SU-DHL-6 (cell line): ENCODE measurements around the gene MINK1.

Experiments used
- H2AFZ ChIP-seq: fragments of 200-600 bp; sonication (generic); 2 replicates; pipeline ENCODE4 v1.6.1; 2014; ENCODE audit warnings: low read depth, mild to moderate bottlenecking, moderate library complexity, mixed read lengths, antibody characterized with exemption, low read length; ENCODE audit not compliant: severe bottlenecking
- H3F3A ChIP-seq: fragments of 200-600 bp; shearing (Covaris generic); 2 replicates; pipeline ENCODE4 v1.6.0; 2016; ENCODE audit warnings: antibody characterized with exemption, mild to moderate bottlenecking; ENCODE audit not compliant: insufficient read depth
- H3K27ac ChIP-seq: fragments of 200-600 bp; sonication (generic); 2 replicates; pipeline ENCODE4 v1.5.1; 2016; ENCODE audit warnings: low read depth, mild to moderate bottlenecking, low read length, moderate library complexity, mixed read lengths
- H3K27me3 ChIP-seq: fragments of 200-600 bp; sonication (generic), shearing (Covaris generic); 2 replicates; pipeline ENCODE4 v1.6.0; 2014; ENCODE audit warnings: mild to moderate bottlenecking, low read length
- H3K36me3 ChIP-seq: fragments of 200-600 bp; sonication (generic); 2 replicates; pipeline ENCODE4 v1.6.1; 2014; ENCODE audit warnings: mild to moderate bottlenecking, low read length, mixed read lengths
- H3K4me2 ChIP-seq: fragments of 300-600, 200-600 bp; shearing (Covaris generic), sonication (generic); 2 replicates; pipeline ENCODE4 v1.6.0; 2014; ENCODE audit warnings: low read length, low read depth, mild to moderate bottlenecking; ENCODE audit not compliant: poor library complexity, severe bottlenecking
- H3K4me3 ChIP-seq: fragments of 200-600 bp; sonication (generic); 2 replicates; pipeline ENCODE4 v1.5.1; 2014; ENCODE audit warnings: antibody characterized with exemption, low read length, mild to moderate bottlenecking, mixed read lengths; ENCODE audit not compliant: insufficient read depth, poor library complexity, severe bottlenecking
- H3K79me2 ChIP-seq: fragments of 200-600 bp; sonication (generic); 2 replicates; pipeline ENCODE4 v1.6.1; 2014; ENCODE audit warnings: mild to moderate bottlenecking, low read length, moderate library complexity; ENCODE audit not compliant: insufficient read depth
- H3K9ac ChIP-seq: fragments of 200-600 bp; sonication (generic); 2 replicates; pipeline ENCODE4 v1.7.0; 2014; ENCODE audit warnings: mild to moderate bottlenecking, low read length
- H3K9me2 ChIP-seq: fragments of 200-600 bp; sonication (generic); replicated peaks from 2 replicates; pipeline ENCODE4 v1.6.1; 2014; ENCODE audit warnings: low read length; ENCODE audit not compliant: insufficient read depth
- H3K9me3 ChIP-seq: fragments of 200-600 bp; sonication (generic); 2 replicates; pipeline ENCODE4 v1.6.1; 2014; ENCODE audit warnings: low read length, mixed read lengths; ENCODE audit not compliant: insufficient read depth
- H4K20me1 ChIP-seq: fragments of 200-600 bp; sonication (generic); 2 replicates; pipeline ENCODE4 v1.6.1; 2014; ENCODE audit warnings: low read depth, mild to moderate bottlenecking, antibody characterized with exemption, low read length, moderate library complexity, mixed read lengths
- CTCF ChIP-seq: fragments of 200-600 bp; sonication (generic); IDR thresholded peaks from one replicate; pipeline ENCODE4 v1.5.1; 2017; ENCODE audit warnings: antibody characterized with exemption, mild to moderate bottlenecking, low read length, moderate library complexity; ENCODE audit not compliant: insufficient read depth, poor library complexity, severe bottlenecking
- EZH2phosphoT487 ChIP-seq: fragments of 200-600 bp; sonication (generic), shearing (Covaris generic); conservative IDR thresholded peaks from 2 replicates; pipeline ENCODE4 v1.6.1; 2018; ENCODE audit warnings: mild to moderate bottlenecking, antibody characterized with exemption, low read length, moderate library complexity, mixed read lengths

MINK1 gene

GRCh38 chr17:4895121-4895520, 62.0 kb downstream of the MINK1 start:
- Histone ChIP-seq H3K79me2 (no peaks in the 10 kb centered on the region), H3K4me3 (no peak overlapping the region), H3K36me3 (no peaks in the 10 kb centered on the region), H3K4me2 (no peak overlapping the region), H3F3A (peaks cover 5% of the 10 kb centered on the region; the same call in 1 of the 2 replicates), H4K20me1 (no peaks in the 10 kb centered on the region), H3K9ac (no peak overlapping the region), H3K27ac (no peak overlapping the region), H2AFZ (no peak overlapping the region), H3K9me3 (no peaks in the 10 kb centered on the region), H3K27me3 (no peaks in the 10 kb centered on the region), H3K9me2 (no peaks in the 10 kb centered on the region)
- no peak for TF ChIP-seq CTCF
- no peak for TF ChIP-seq EZH2phosphoT487

GRCh38 chr17:4895657-4896331, 62.7 kb downstream of the MINK1 start:
- H3K9ac ChIP-seq, result no peak overlapping the region
- no peak for TF ChIP-seq EZH2phosphoT487
- TF ChIP-seq CTCF, result no peak
- H3K36me3 ChIP-seq, result no peaks in the 10 kb centered on the region
- H3K9me2 ChIP-seq, result no peaks in the 10 kb centered on the region
- H3K9me3 ChIP-seq, result no peaks in the 10 kb centered on the region
- no peak overlapping the region for H2AFZ ChIP-seq
- H3K4me3 ChIP-seq, result no peak overlapping the region
- peaks cover 5% of the 10 kb centered on the region; the same call in 1 of the 2 replicates for H3F3A ChIP-seq
- H3K79me2 ChIP-seq, result no peaks in the 10 kb centered on the region
- H3K4me2 ChIP-seq, result no peak overlapping the region
- H3K27ac ChIP-seq, result no peak overlapping the region
- no peaks in the 10 kb centered on the region for H3K27me3 ChIP-seq
- H4K20me1 ChIP-seq, result no peaks in the 10 kb centered on the region

GRCh38 chr17:4896332-4897197, 63.4 kb downstream of the MINK1 start:
- no peak overlapping the region for H3K4me2 ChIP-seq
- no peaks in the 10 kb centered on the region for H3K79me2 ChIP-seq
- no peak overlapping the region for H2AFZ ChIP-seq
- no peaks in the 10 kb centered on the region for H3K27me3 ChIP-seq
- no peak overlapping the region for H3K9ac ChIP-seq
- H3K4me3 ChIP-seq, result no peak overlapping the region
- H3K27ac ChIP-seq, result no peak overlapping the region
- TF ChIP-seq CTCF (no peak), EZH2phosphoT487 (no peak)
- no peaks in the 10 kb centered on the region for H3K36me3 ChIP-seq
- no peaks in the 10 kb centered on the region for H3K9me3 ChIP-seq
- peaks cover 5% of the 10 kb centered on the region; the same call in 1 of the 2 replicates for H3F3A ChIP-seq
- H4K20me1 ChIP-seq, result no peaks in the 10 kb centered on the region
- no peaks in the 10 kb centered on the region for H3K9me2 ChIP-seq
